Activated naive CD8-positive, alpha-beta T cell treated with anti-CD3 and anti-CD28 coated beads for 36 hours (primary cell): ENCODE data around the gene SLFN12L. TPM values are rescaled to one million over a fixed set of nuclear protein-coding genes. Genes with fewer than 3 reads are reported as not detected.

Source experiments
- DNase-seq: peaks from one replicate; pipeline ENCODE4 v3.0.0; 2021
- H3K27ac Mint-ChIP-seq: one replicate; pipeline ENCODE4 v1.8.0; 2022; ENCODE audit warnings: mild to moderate bottlenecking, moderate library complexity, mixed read lengths
- H3K27me3 Mint-ChIP-seq: one replicate; pipeline ENCODE4 v1.8.0; 2022; ENCODE audit warnings: mild to moderate bottlenecking, mixed read lengths
- H3K36me3 Mint-ChIP-seq: one replicate; pipeline ENCODE4 v1.8.0; 2021; ENCODE audit warnings: mild to moderate bottlenecking, mixed read lengths
- H3K4me1 Mint-ChIP-seq: one replicate; pipeline ENCODE4 v1.8.0; 2021; ENCODE audit warnings: mixed read lengths
- H3K4me3 Mint-ChIP-seq: one replicate; pipeline ENCODE4 v1.8.0; 2022; ENCODE audit warnings: mild to moderate bottlenecking, moderate library complexity, mixed read lengths
- H3K9me3 Mint-ChIP-seq: one replicate; pipeline ENCODE4 v1.8.0; 2022; ENCODE audit warnings: mixed read lengths
- total RNA-seq, 2 experiments: library from RNA; stranded (reverse); gene quantifications; one replicate each; pipeline ENCODE4 v1.2.3, GENCODE V29; 2021

The SLFN12L gene
- total RNA-seq, 2 experiments from 2014 or later: 32.6 to 35.9 TPM

DNA sequence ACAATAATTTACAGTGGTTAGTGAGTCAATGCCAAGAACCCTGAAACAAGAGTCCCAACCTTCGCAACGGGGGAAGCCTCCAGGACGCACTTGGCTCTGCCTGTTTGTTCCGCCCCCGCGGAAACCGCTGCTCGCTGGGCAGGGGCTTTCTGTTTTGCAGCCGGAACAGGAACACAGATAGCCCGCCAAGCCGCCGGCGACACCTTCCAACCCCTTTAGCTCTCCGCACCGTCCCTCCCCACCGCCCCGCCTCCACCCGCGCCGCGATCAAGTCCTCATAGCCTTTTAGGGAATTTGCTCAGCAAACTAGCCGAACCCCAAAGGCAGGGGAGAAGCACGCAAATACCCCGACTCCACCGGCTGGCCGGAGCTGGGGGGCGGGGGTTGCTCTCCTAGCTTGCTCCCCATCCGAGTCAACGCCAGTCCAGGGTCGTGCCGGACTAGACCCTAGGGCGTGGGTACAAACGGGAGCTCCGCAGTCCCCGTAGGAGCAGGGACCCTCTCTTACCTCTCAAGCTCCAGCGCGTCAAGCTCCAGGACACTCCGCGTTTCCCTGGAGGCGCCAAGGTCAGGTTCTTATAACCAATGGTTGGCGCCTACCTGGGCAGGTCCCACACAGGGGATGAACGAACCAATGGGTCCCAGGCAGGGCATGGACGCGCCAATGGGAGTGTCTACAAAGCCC lies 89.1 kb downstream of the SLFN12L start, which contains the start of gene SLFN13:
SLFN13 (minus strand) TSS at position 553 of the 685 bp plus-strand sequence. CDS start 3,086 bp downstream, outside the sequence.
- Mint-ChIP-seq H3K4me1 (peaks cover 11% of the 10 kb centered on the region), H3K9me3 (no peaks in the 10 kb centered on the region), H3K4me3 (peak within 1 kb of the TSS; percentile 61), H3K36me3 (peaks cover 14% of the 10 kb centered on the region), H3K27me3 (no peaks in the 10 kb centered on the region), H3K27ac (peak within 1 kb of the TSS; percentile 76)
- DNase-seq: peak; percentile 96

GRCh38 chr17:35447499-35447898 lies 90.0 kb downstream of the SLFN12L start:
- peak overlapping the region; percentile 61 for H3K4me3 Mint-ChIP-seq
- H3K27ac Mint-ChIP-seq: no peak overlapping the region
- no peaks in the 10 kb centered on the region for H3K27me3 Mint-ChIP-seq
- peaks cover 14% of the 10 kb centered on the region for H3K36me3 Mint-ChIP-seq
- H3K9me3 Mint-ChIP-seq: no peaks in the 10 kb centered on the region
- DNase-seq: no peak
- peaks cover 11% of the 10 kb centered on the region for H3K4me1 Mint-ChIP-seq

DNA sequence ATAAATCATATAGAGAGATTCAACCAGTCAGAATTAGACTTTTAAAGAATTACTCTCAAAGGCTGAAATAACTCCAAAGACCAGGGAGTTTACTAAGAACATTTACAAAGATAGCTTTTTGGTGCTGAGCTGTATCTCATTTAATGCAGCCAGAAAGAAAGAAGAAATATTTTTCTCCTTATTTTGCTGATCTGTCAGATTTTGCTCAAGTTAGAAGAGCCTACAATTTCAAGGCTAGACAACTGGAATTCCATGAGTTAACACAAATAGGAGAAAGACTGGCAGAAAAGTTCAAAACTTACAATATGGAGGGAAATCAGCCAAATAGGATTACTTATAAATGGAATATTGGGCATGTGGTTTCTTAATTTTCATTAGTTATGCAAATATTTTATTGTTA lies 99.0 kb downstream of the SLFN12L start:
- Mint-ChIP-seq H3K4me1 (peaks cover 8% of the 10 kb centered on the region), H3K27me3 (no peaks in the 10 kb centered on the region), H3K4me3 (no peak overlapping the region), H3K27ac (no peak overlapping the region), H3K36me3 (peaks cover 2% of the 10 kb centered on the region), H3K9me3 (no peaks in the 10 kb centered on the region)
- DNase-seq: no peak

DNA sequence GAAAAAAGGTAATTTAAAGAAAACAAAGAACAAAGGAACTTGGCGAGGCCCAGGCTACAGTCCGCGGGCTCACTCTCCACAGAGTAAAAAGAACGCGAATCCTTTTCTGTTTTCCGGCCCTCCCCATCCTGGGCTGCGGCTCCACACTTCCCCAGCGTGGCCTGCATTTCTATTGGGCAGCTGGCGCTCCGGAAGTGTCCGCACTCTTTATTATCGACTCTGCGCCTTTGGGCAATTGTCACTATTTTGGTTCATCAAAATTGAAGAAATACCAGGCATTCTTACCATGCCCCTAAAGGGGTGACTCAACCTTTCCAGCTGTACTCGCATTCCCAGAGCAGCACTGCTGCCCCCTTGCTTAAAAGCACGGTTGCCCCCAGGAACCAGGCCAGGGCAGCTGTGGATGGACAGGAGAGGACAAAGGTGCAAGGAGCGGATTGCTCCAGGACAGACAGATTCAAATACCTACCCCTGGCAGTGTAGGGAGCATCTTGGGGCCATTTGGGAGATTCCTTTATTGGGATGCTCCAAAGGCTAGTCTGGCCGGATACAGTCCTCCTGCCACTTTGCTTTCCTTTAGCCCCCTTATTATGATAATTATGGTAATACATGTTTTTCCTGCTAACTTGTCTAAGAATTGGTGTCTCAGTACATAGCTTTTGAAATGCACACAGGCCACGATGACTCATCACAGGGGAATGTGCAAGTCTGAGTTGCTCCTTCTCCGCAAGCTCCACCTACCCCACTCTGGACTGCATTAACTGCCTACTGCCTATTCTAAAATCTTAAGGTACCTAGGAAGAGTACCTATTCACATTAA lies 104.2 kb downstream of the SLFN12L start:
- no peaks in the 10 kb centered on the region for H3K27me3 Mint-ChIP-seq
- H3K4me1 Mint-ChIP-seq: peaks cover 45% of the 10 kb centered on the region
- H3K4me3 Mint-ChIP-seq: peak overlapping the region; percentile 88
- H3K9me3 Mint-ChIP-seq: no peaks in the 10 kb centered on the region
- H3K27ac Mint-ChIP-seq: peak overlapping the region; percentile 89
- peak; percentile 69 for DNase-seq
- peaks cover 2% of the 10 kb centered on the region for H3K36me3 Mint-ChIP-seq

DNA sequence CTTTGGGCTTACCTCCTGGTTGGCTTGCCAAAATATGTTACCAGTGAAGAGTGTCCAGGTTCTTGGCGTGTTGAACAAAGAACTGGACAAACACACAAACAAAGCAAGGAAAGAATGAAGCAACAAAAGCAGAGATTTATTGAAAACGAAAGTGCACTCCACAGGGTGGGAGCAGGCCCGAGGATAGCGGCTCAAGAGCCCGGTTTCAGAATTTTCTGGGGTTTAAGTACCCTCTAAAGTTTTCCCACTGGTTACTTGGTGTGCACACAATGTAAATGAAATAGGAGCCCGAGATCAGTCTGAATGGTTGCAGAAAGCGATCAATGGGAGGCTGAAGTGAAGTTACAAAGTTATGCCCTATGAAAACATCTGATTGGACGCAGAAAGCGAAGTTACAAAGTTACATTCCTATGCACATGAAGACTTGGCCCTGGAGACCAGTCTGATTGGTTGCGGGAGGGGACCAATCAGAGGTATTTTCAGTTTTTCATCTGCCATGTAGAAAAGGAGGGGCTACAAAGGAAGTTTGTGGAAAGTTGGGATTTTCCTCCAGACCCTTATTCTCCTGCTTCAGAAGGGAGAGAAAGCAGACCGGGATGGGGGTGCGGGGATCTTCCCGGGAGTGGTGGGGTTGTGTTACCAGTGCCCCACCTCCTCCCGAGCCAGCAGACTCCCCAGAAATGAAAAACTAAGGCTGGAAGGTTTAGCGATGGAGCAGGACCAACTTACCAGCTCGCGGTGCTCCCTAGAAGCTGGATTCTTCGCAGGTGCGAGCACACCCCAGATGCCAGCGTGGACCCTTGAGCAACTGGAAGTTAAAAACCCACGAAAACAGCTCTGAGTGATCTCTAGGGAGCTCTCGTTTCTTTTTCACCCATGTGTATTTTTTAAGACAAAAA lies 105.1 kb downstream of the SLFN12L start, which contains the start of gene SLFN12:
SLFN12 (minus strand) TSS at position 325 of the 899 bp plus-strand sequence. CDS start 9,472 bp downstream, outside the sequence.
- Mint-ChIP-seq H3K36me3 (peaks cover 2% of the 10 kb centered on the region), H3K9me3 (no peaks in the 10 kb centered on the region), H3K4me1 (peaks cover 52% of the 10 kb centered on the region), H3K27me3 (no peaks in the 10 kb centered on the region), H3K27ac (peak within 1 kb of the TSS; percentile 89), H3K4me3 (peak within 1 kb of the TSS; percentile 88)
- peak; percentile 36 for DNase-seq

DNA sequence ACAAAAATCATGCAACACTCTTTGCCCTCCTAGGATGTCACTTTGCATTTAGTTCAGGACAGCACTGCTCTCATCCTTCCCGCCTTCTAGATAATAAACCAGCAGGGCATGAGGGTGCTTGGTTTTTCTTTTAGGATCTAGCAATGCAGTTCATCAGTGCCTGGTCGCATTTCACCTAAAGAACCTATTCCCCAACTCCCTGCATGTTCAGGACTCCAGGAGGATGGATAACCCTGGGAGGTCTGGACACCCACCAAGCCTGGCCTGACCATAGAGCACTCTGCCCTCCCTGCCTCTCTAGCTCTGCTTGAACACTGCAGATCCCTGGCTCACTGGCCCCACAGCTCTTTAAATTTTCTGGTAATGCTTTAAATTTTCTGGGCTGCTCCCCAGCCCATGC lies 107.8 kb downstream of the SLFN12L start:
- H3K9me3 Mint-ChIP-seq: no peaks in the 10 kb centered on the region
- DNase-seq: no peak
- no peak overlapping the region for H3K27ac Mint-ChIP-seq
- no peak overlapping the region for H3K4me3 Mint-ChIP-seq
- H3K4me1 Mint-ChIP-seq: peaks cover 52% of the 10 kb centered on the region
- peaks cover 12% of the 10 kb centered on the region for H3K36me3 Mint-ChIP-seq
- no peaks in the 10 kb centered on the region for H3K27me3 Mint-ChIP-seq

- Mint-ChIP-seq H3K4me1 (peaks cover 42% of the 10 kb centered on the region), H3K27me3 (no peaks in the 10 kb centered on the region), H3K9me3 (no peaks in the 10 kb centered on the region), H3K27ac (no peak overlapping the region), H3K4me3 (no peak overlapping the region), H3K36me3 (peaks cover 12% of the 10 kb centered on the region)
- DNase-seq: no peak
These were observed 109.2 kb downstream of the SLFN12L start for GRCh38 chr17:35428229-35428628.

GRCh38 chr17:35423761-35424160 lies 113.7 kb downstream of the SLFN12L start:
- peaks cover 11% of the 10 kb centered on the region for H3K4me1 Mint-ChIP-seq
- DNase-seq: no peak
- no peak overlapping the region for H3K27ac Mint-ChIP-seq
- H3K27me3 Mint-ChIP-seq: no peaks in the 10 kb centered on the region
- H3K9me3 Mint-ChIP-seq: no peaks in the 10 kb centered on the region
- H3K36me3 Mint-ChIP-seq: peaks cover 12% of the 10 kb centered on the region
- H3K4me3 Mint-ChIP-seq: no peak overlapping the region

Other genes with a start within 250 kb of the SLFN12L start
- gene SLFN11, start 164.1 kb downstream of the SLFN12L start, total RNA-seq: 10 to 100 TPM; 35.6 to 37.9 TPM
- 1 to 10 TPM; 6.0 to 8.6 TPM for gene SLFN12, start 105.2 kb downstream of the SLFN12L start, total RNA-seq
- 10 to 100 TPM; 22.0 to 22.1 TPM for gene SLFN13, start 88.9 kb downstream of the SLFN12L start, total RNA-seq
- under 1 TPM; 0.10 to 0.14 TPM for gene SLFN14, start 23.1 kb upstream of the SLFN12L start, total RNA-seq
- gene PEX12, start 40.9 kb upstream of the SLFN12L start, total RNA-seq: 1 to 10 TPM; 6.6 to 6.9 TPM
- gene AP2B1, start 49.6 kb upstream of the SLFN12L start, total RNA-seq: 100 to 1,000 TPM; 147 to 150 TPM
- gene RASL10B, start 194.0 kb upstream of the SLFN12L start, total RNA-seq: 1 to 10 TPM; 2.5 to 2.6 TPM
- gene GAS2L2, start 215.6 kb upstream of the SLFN12L start, total RNA-seq: under 1 TPM; 0.40 to 0.43 TPM
- gene C17orf50, start 223.2 kb upstream of the SLFN12L start, total RNA-seq: not detected